Measurements from ENCODE around the gene HSD17B12. TPM values are rescaled to one million over a fixed set of nuclear protein-coding genes. Genes with fewer than 3 reads are reported as not detected.
A peak's percentile ranks its signal among the peaks of the same experiment; 100 is the strongest.

HSD17B12 gene
- polyA plus RNA-seq, 2 of the 4 experiments (the other 2 are of a cell fraction): 102 to 103 TPM

GRCh38 chr11:43784301-43784700 lies 103.8 kb downstream of the HSD17B12 start:
- ATAC-seq (no peak), DNase-seq (ENCODE audit: low read depth in 1 of 2, low spot score in 1 of 2) (no peak), FAIRE-seq (no peak)
- no peak overlapping the region for H3K4me3 ChIP-seq
- CTCF ChIA-PET: interaction anchor here (1.0 kb wide), 1 partner anchor 283 kb away, joined by 3 read pairs; no protein-coding TSS in a partner anchor
- no peak overlapping the region for H3K27ac ChIP-seq
- POLR2A ChIA-PET: no interaction called here
- H3K4me1 ChIP-seq: peaks cover 12% of the 10 kb centered on the region
- no peak overlapping the region for H3K4me2 ChIP-seq
- TF ChIP-seq PHF8 (IDR thresholded peaks at IDR 0.05; ENCODE audit: borderline replicate concordance, low read depth) (no peak), SREBF2 (IDR thresholded peaks at IDR 0.05) (no peak), HDAC2 (IDR thresholded peaks at IDR 0.05) (no peak), BHLHE40 (IDR thresholded peaks at IDR 0.05; ENCODE audit: low read depth, low read length) (no peak), RNF2 (IDR thresholded peaks at IDR 0.05; ENCODE audit: borderline replicate concordance, low read depth) (no peak), RAD21 (conservative IDR thresholded peaks at IDR 0.05 in 1 of 2, IDR thresholded peaks at IDR 0.05 in 1 of 2) (no peak), FOSL2 (IDR thresholded peaks at IDR 0.05) (no peak), FOSL2 (CRISPR knock-in tag; IDR thresholded peaks at IDR 0.05) (no peak), CHD4 (IDR thresholded peaks at IDR 0.05; ENCODE audit: borderline replicate concordance) (no peak), NPAS2 (CRISPR knock-in tag; IDR thresholded peaks at IDR 0.05; ENCODE audit: borderline replicate concordance) (no peak), KDM5A (IDR thresholded peaks at IDR 0.05) (no peak), ESRRA (IDR thresholded peaks at IDR 0.05; ENCODE audit: borderline replicate concordance, low read length) (no peak), FOSB (CRISPR knock-in tag; IDR thresholded peaks at IDR 0.05) (no peak), HOXB13 (CRISPR knock-in tag; IDR thresholded peaks at IDR 0.05; ENCODE audit: low read depth) (no peak), NFE2L2 (conservative IDR thresholded peaks at IDR 0.05; ENCODE audit: low read length) (no peak), ELK1 (IDR thresholded peaks at IDR 0.05; ENCODE audit: low read depth, low read length) (no peak), ATOH8 (CRISPR knock-in tag; IDR thresholded peaks at IDR 0.05; ENCODE audit: low read depth) (no peak), FOXS1 (CRISPR knock-in tag; IDR thresholded peaks at IDR 0.05) (no peak)
- no peaks in the 10 kb centered on the region for H3K9me3 ChIP-seq
- 93% methylated on average over 1 of the region's 1 CpG for WGBS (ENCODE audit: missing lambda C conversion rate)

GRCh38 chr11:43784866-43785265 lies 104.3 kb downstream of the HSD17B12 start:
- peak; percentile 32 for FAIRE-seq
- H3K4me3 ChIP-seq: no peak overlapping the region
- peaks cover 16% of the 10 kb centered on the region for H3K4me1 ChIP-seq
- 47% methylated on average over 2 of the region's 2 CpGs for WGBS (ENCODE audit: missing lambda C conversion rate)
- H3K27ac ChIP-seq: no peak overlapping the region
- POLR2A ChIA-PET: no interaction called here
- TF ChIP-seq SMC3 (IDR thresholded peaks at IDR 0.05) (no peak), POLR2A (IDR thresholded peaks at IDR 0.05; ENCODE audit: low read length) (no peak), FOXS1 (CRISPR knock-in tag; IDR thresholded peaks at IDR 0.05) (no peak), BHLHE40 (IDR thresholded peaks at IDR 0.05; ENCODE audit: low read depth, low read length) (no peak), CHD2 (IDR thresholded peaks at IDR 0.05; ENCODE audit: low read length, partially characterized antibody) (no peak), ZFP36 (IDR thresholded peaks at IDR 0.05; ENCODE audit: borderline replicate concordance, partially characterized antibody) (no peak), TFCP2L1 (CRISPR knock-in tag; IDR thresholded peaks at IDR 0.05) (no peak), RNF2 (IDR thresholded peaks at IDR 0.05; ENCODE audit: borderline replicate concordance, low read depth) (no peak), HOXA7 (CRISPR knock-in tag; IDR thresholded peaks at IDR 0.05) (no peak), NPAS2 (CRISPR knock-in tag; IDR thresholded peaks at IDR 0.05; ENCODE audit: borderline replicate concordance) (no peak), MAX (IDR thresholded peaks at IDR 0.05) (no peak), HMGXB4 (CRISPR knock-in tag; IDR thresholded peaks at IDR 0.05; ENCODE audit: borderline replicate concordance) (no peak), PBX3 (IDR thresholded peaks at IDR 0.05) (no peak), CHD4 (IDR thresholded peaks at IDR 0.05; ENCODE audit: borderline replicate concordance) (no peak)
- CTCF ChIA-PET: interaction anchor here (1.0 kb wide), 1 partner anchor 282 kb away, joined by 3 read pairs; no protein-coding TSS in a partner anchor
- no peak overlapping the region for H3K4me2 ChIP-seq
- DNase-seq (ENCODE audit: low read depth in 1 of 2, low spot score in 1 of 2): no peak
- H3K9me3 ChIP-seq: no peaks in the 10 kb centered on the region
- no peak for ATAC-seq

All from A549 (cell line).